Thyroid gland (tissue), 4 donors: Measurements from ENCODE around the gene ZNF438.

ENCODE experiments used
- CTCF ChIP-seq, 6 experiments: fragments of 200-600 bp in 3 of 6; fragments of 450-650 bp in 3 of 6; sonication (generic) in 3 of 6; IDR thresholded peaks; one replicate each; pipeline ENCODE4 v1.5.1; 2016 to 2019; ENCODE audit warnings: antibody characterized with exemption in 6 of 6, mild to moderate bottlenecking in 2 of 6, inconsistent platforms in 1 of 6, moderate library complexity in 1 of 6
- POLR2A ChIP-seq, 2 donors: fragments of 450-650 bp; IDR thresholded peaks; one replicate each; pipeline ENCODE4 v1.6.1; 2017; ENCODE audit warnings: antibody characterized with exemption in 2 of 2, mild to moderate bottlenecking in 2 of 2, moderate library complexity in 1 of 2

- TF ChIP-seq POLR2A (IDR thresholded peaks at IDR 0.05) (no peak), CTCF (IDR thresholded peaks at IDR 0.05) (no peak)
These were observed 197.0 kb downstream of the ZNF438 start for GRCh38 chr10:30834651-30835050.
